HepG2 (cell line): Measurements from ENCODE around the gene UAP1. TPM values are rescaled to one million over a fixed set of nuclear protein-coding genes. Genes with fewer than 3 reads are reported as not detected.

Experiments
- ATAC-seq: fragments of 200-7000 bp; cut with Tn5 transposase; 3 replicates; pipeline ENCODE4 v1.9.1; 2020; ENCODE audit warnings: mild to moderate bottlenecking, moderate library complexity
- BruUV-seq: library from RNA; stranded (reverse); fragments of 400-500 nt; replicated peaks from 2 replicates; lab custom pipeline; 2021; lab: Mats Ljungman, UMichigan
- CTCF ChIA-PET: fragments of 300-600 bp; formaldehyde crosslinking; extraction: SDS; loops from one replicate; lab custom pipeline; 2021; ENCODE audit warnings: low total read pairs, inconsistent platforms, low intra/inter-chr PET ratio; lab: Yijun Ruan, JAX
- POLR2A ChIA-PET: fragments of 350-600 bp; sonication (Branson Sonifier 250); formaldehyde crosslinking; loops from one replicate; lab custom pipeline; 2020; ENCODE audit warnings: antibody characterized with exemption, inconsistent platforms; lab: Yijun Ruan, JAX
- DNase-seq: peaks from one replicate; pipeline ENCODE4 v3.0.0-alpha.2; 2015; ENCODE audit warnings: low spot score
- FAIRE-seq: peaks from 3 replicates; lab custom pipeline; 2011; peaks lifted over from hg19 to GRCh38; lab: Jason Lieb, UNC
- H2AFZ ChIP-seq: one replicate; pipeline ENCODE4 v1.6.1; 2011; ENCODE audit warnings: low read length, inconsistent platforms
- H3K27ac ChIP-seq: fragments of 300-600 bp; 3 replicates; pipeline ENCODE4 v1.8.0; 2011; ENCODE audit warnings: mixed run types, mild to moderate bottlenecking, mixed read lengths, low read length, inconsistent platforms; ENCODE audit not compliant: insufficient read depth; ENCODE audit errors: extremely low read length
- H3K27me3 ChIP-seq, 2 experiments: fragments of 200-600 bp in 1 of 2; 2 replicates in 1 of 2; 3 replicates in 1 of 2; pipeline versions ENCODE4 v1.6.0 to v1.8.0; 2011; ENCODE audit warnings: low read length in 2 of 2, mild to moderate bottlenecking in 2 of 2, moderate library complexity in 2 of 2, inconsistent platforms in 1 of 2; ENCODE audit not compliant: insufficient read depth in 2 of 2, control insufficient read depth in 1 of 2
- H3K36me3 ChIP-seq, 2 experiments: fragments of 200-600 bp in 1 of 2; replicated peaks in 1 of 2; 2 replicates in 1 of 2; 3 replicates in 1 of 2; pipeline versions ENCODE4 v1.5.1 to v1.8.0; 2011; ENCODE audit warnings: low read length in 2 of 2, inconsistent platforms in 1 of 2; ENCODE audit not compliant: insufficient read depth in 2 of 2, control insufficient read depth in 1 of 2
- H3K4me1 ChIP-seq: 2 replicates; pipeline ENCODE4 v1.5.1; 2012; ENCODE audit warnings: low read length, inconsistent platforms; ENCODE audit not compliant: insufficient read depth
- H3K4me2 ChIP-seq: 2 replicates; pipeline ENCODE4 v1.6.0; 2011; ENCODE audit warnings: low read depth, low read length, inconsistent platforms
- H3K4me3 ChIP-seq, 3 experiments: fragments of 200-600 bp in 1 of 3; sonication (generic), shearing (Covaris generic) in 1 of 3; replicated peaks in 1 of 3; 2 replicates each; pipeline ENCODE4 v1.5.1; 2011 to 2016; ENCODE audit warnings: low read length in 3 of 3, inconsistent platforms in 2 of 3, low read depth in 2 of 3, mild to moderate bottlenecking in 2 of 3, control low read depth in 1 of 3, mixed read lengths in 1 of 3; ENCODE audit not compliant: insufficient read depth in 1 of 3
- H3K79me2 ChIP-seq: one replicate; pipeline ENCODE4 v1.6.1; 2011; ENCODE audit warnings: low read length, inconsistent platforms; ENCODE audit not compliant: insufficient read depth
- H3K9ac ChIP-seq: 2 replicates; pipeline ENCODE4 v1.6.0; 2011; ENCODE audit warnings: mild to moderate bottlenecking, low read depth, low read length, inconsistent platforms; ENCODE audit not compliant: insufficient read depth
- H3K9me3 ChIP-seq: 2 replicates; pipeline ENCODE4 v1.5.1; 2012; ENCODE audit warnings: mild to moderate bottlenecking, low read length
- H4K20me1 ChIP-seq: 2 replicates; pipeline ENCODE4 v1.6.0; 2011; ENCODE audit warnings: inconsistent platforms, mild to moderate bottlenecking, low read length, moderate library complexity; ENCODE audit not compliant: insufficient read depth
- CC2D1A ChIP-seq: sonication (generic); formaldehyde crosslinking; IDR thresholded peaks from 2 replicates; pipeline ENCODE4 v1.8.1; 2023; ENCODE audit warnings: mild to moderate bottlenecking, missing genetic modification reagents
- CENPT ChIP-seq: sonication (generic); formaldehyde crosslinking; IDR thresholded peaks from 2 replicates; pipeline ENCODE4 v1.8.0; 2022; ENCODE audit warnings: low read depth, mild to moderate bottlenecking, moderate library complexity, missing genetic modification reagents
- KDM2A ChIP-seq: sonication (generic); formaldehyde crosslinking; IDR thresholded peaks from 2 replicates; pipeline ENCODE4 v1.4.0; 2020; ENCODE audit warnings: low read depth, missing genetic modification reagents, borderline replicate concordance
- KMT2A ChIP-seq: sonication (generic); formaldehyde crosslinking; IDR thresholded peaks from 2 replicates; pipeline ENCODE4 v1.4.0; 2020; ENCODE audit warnings: missing genetic modification reagents
- MEIS2 ChIP-seq: sonication (generic); formaldehyde crosslinking; IDR thresholded peaks from 2 replicates; pipeline ENCODE4 v1.9.0; 2021; ENCODE audit warnings: mild to moderate bottlenecking, missing genetic modification reagents
- MTA3 ChIP-seq: sonication (generic); formaldehyde crosslinking; IDR thresholded peaks from 2 replicates; pipeline ENCODE4 v1.4.0; 2020; ENCODE audit warnings: missing genetic modification reagents
- NFAT5 ChIP-seq: sonication (generic); formaldehyde crosslinking; IDR thresholded peaks from 2 replicates; pipeline ENCODE4 v1.4.0; 2020; ENCODE audit warnings: missing genetic modification reagents
- NONO ChIP-seq, 2 experiments: fragments of 450-650 bp in 1 of 2; sonication (generic) in 1 of 2; formaldehyde crosslinking in 1 of 2; IDR thresholded peaks in 1 of 2; conservative IDR thresholded peaks in 1 of 2; 2 replicates each; pipeline versions ENCODE4 v1.6.1 to v1.8.0; 2017 to 2022; ENCODE audit warnings: mild to moderate bottlenecking in 1 of 2, missing genetic modification reagents in 1 of 2, moderate library complexity in 1 of 2
- RELA ChIP-seq: sonication (generic); formaldehyde crosslinking; IDR thresholded peaks from 2 replicates; pipeline ENCODE4 v1.4.0; 2020; ENCODE audit warnings: missing genetic modification reagents
- RFX1 ChIP-seq: fragments of 450-650 bp; IDR thresholded peaks from 2 replicates; pipeline ENCODE4 v1.6.1; 2017
- SIX4 ChIP-seq: sonication (generic); formaldehyde crosslinking; IDR thresholded peaks from 2 replicates; pipeline ENCODE4 v1.4.0; 2020; ENCODE audit warnings: missing genetic modification reagents
- YEATS2 ChIP-seq: sonication (generic); formaldehyde crosslinking; IDR thresholded peaks from 2 replicates; pipeline ENCODE4 v1.4.0; 2020; ENCODE audit warnings: missing genetic modification reagents, borderline replicate concordance
- ZMAT3 ChIP-seq: sonication (generic); formaldehyde crosslinking; conservative IDR thresholded peaks from 2 replicates; pipeline ENCODE4 v1.7.0; 2021; ENCODE audit warnings: missing genetic modification reagents
- ZMYM2 ChIP-seq: sonication (generic); formaldehyde crosslinking; IDR thresholded peaks from 2 replicates; pipeline ENCODE4 v1.8.0; 2022; ENCODE audit warnings: mild to moderate bottlenecking, missing genetic modification reagents
- ZNF136 ChIP-seq: sonication (generic); formaldehyde crosslinking; IDR thresholded peaks from 2 replicates; pipeline ENCODE4 v1.8.1; 2022; ENCODE audit warnings: low read depth, mild to moderate bottlenecking, moderate library complexity, missing genetic modification reagents
- ZNF333 ChIP-seq: sonication (generic); formaldehyde crosslinking; IDR thresholded peaks from 2 replicates; pipeline ENCODE4 v1.4.0; 2020; ENCODE audit warnings: mild to moderate bottlenecking, missing genetic modification reagents, borderline replicate concordance
- ZNF605 ChIP-seq: sonication (generic); formaldehyde crosslinking; IDR thresholded peaks from 2 replicates; pipeline ENCODE4 v1.8.0; 2022; ENCODE audit warnings: mild to moderate bottlenecking, missing genetic modification reagents
- ZNF7 ChIP-seq: IDR thresholded peaks from 2 replicates; pipeline ENCODE4 v1.6.1; 2016; ENCODE audit warnings: missing biosample characterization, missing genetic modification reagents
- ZSCAN29 ChIP-seq: sonication (generic); formaldehyde crosslinking; conservative IDR thresholded peaks from 2 replicates; pipeline ENCODE4 v1.4.0; 2020; ENCODE audit warnings: mild to moderate bottlenecking, missing genetic modification reagents
- WGBS: methylation state at CpG from one replicate; pipeline ENCODE4 v1.1.6; 2017; ENCODE audit warnings: low lambda C conversion rate; 5-methylcytosine and 5-hydroxymethylcytosine counted together
- in situ Hi-C: cut with HindIII; loops from 2 replicates; pipeline ENCODE4 v1.10.0; 2017; ENCODE audit warnings: low pct_unique_long_range_greater_than_20kb; ENCODE audit not compliant: extremely low pct_ligation_motif_present
- intact Hi-C: fragments of 100-400 bp; cut with micrococcal nuclease; formaldehyde crosslinking; loops from one replicate; pipeline ENCODE4 v1.10.0; 2022; ENCODE audit not compliant: unreplicated experiment
- polyA plus RNA-seq, 8 experiments: library from polyadenylated mRNA; depleted of rRNA in 3 of 8; stranded (reverse) in 7 of 8; unstranded in 1 of 8; fragments of >200 nt; fragmentation: Illumina TruSeq in 4 of 8; extraction: Trizol in 4 of 8; gene quantifications; 2 replicates each; pipeline versions ENCODE4 v1.2.1 to v1.2.3, GENCODE V29; 2011 to 2016; ENCODE audit warnings: low read depth in 4 of 8, missing spikeins in 1 of 8, mixed read lengths in 1 of 8; ENCODE audit not compliant: insufficient read depth in 1 of 8
- total RNA-seq, 5 experiments: library from RNA; depleted of rRNA; stranded (reverse); fragments of >200 nt; fragmentation: Illumina TruSeq; extraction: Trizol; gene quantifications; 2 replicates each; pipeline ENCODE4 v1.2.3, GENCODE V29; 2016; ENCODE audit warnings: low read depth in 1 of 5
- TF ChIP-seq, protein P1 (sequence below): IDR thresholded peaks from 2 replicates; pipeline ENCODE4 v1.6.1; 2016; ENCODE audit warnings: missing genetic modification reagents, missing compliant biosample characterization

UAP1 gene
- total and polyA plus RNA-seq, 2 of the 13 experiments (the other 11 are each of a cell fraction or from before 2014, with no cell fraction given), result 48.4 to 117 TPM

GRCh38 chr1:162537216-162537615 lies 24.3 kb upstream of the UAP1 start:
- 73% methylated on average over 2 of the region's 2 CpGs for WGBS
- Histone ChIP-seq H3K4me1 (peaks cover 7% of the 10 kb centered on the region; the same call in 1 of the 2 replicates), H4K20me1 (no peaks in the 10 kb centered on the region), H3K27me3 (no peaks in the 10 kb centered on the region), H3K27ac (no peak overlapping the region), H3K9ac (no peak overlapping the region), H3K36me3 (no peaks in the 10 kb centered on the region), H3K4me3 (no peak overlapping the region), H3K9me3 (no peaks in the 10 kb centered on the region), H3K79me2 (no peaks in the 10 kb centered on the region), H3K4me2 (no peak overlapping the region), H2AFZ (no peak overlapping the region)
- DNase-seq, result no peak
- no TSS peak for BruUV-seq
- intact Hi-C loops (no loop called here), in situ Hi-C loops (no loop called here)
- TF ChIP-seq KDM2A, result no peak
- no peak for TF ChIP-seq ZNF605 (CRISPR knock-in tag)
- TF ChIP-seq CC2D1A (CRISPR knock-in tag), result no peak
- no peak for TF ChIP-seq MTA3 (CRISPR knock-in tag)
- TF ChIP-seq ZNF136 (CRISPR knock-in tag), result no peak
- no peak for TF ChIP-seq RELA (CRISPR knock-in tag)
- no peak for TF ChIP-seq NFAT5
- no peak for TF ChIP-seq RFX1
- TF ChIP-seq ZMAT3, result no peak
- no peak for TF ChIP-seq MEIS2 (CRISPR knock-in tag)
- no peak for TF ChIP-seq YEATS2 (CRISPR knock-in tag)
- no peak for TF ChIP-seq NONO (IDR thresholded peaks at IDR 0.05)
- TF ChIP-seq NONO (CRISPR knock-in tag; conservative IDR thresholded peaks at IDR 0.05), result no peak
- TF ChIP-seq ZNF333 (CRISPR knock-in tag), result no peak
- no peak for TF ChIP-seq KMT2A (CRISPR knock-in tag)
- TF ChIP-seq ZSCAN29 (CRISPR knock-in tag), result no peak
- TF ChIP-seq SIX4 (CRISPR knock-in tag), result no peak
- TF ChIP-seq CENPT, result no peak
- TF ChIP-seq ZMYM2 (CRISPR knock-in tag), result no peak
- TF ChIP-seq, protein P1, sequence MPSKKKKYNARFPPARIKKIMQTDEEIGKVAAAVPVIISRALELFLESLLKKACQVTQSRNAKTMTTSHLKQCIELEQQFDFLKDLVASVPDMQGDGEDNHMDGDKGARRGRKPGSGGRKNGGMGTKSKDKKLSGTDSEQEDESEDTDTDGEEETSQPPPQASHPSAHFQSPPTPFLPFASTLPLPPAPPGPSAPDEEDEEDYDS (CRISPR knock-in tag), result no peak
- no peak for TF ChIP-seq ZNF7 (CRISPR knock-in tag)
- ChIA-PET POLR2A (no interaction called here), CTCF (no interaction called here)
- FAIRE-seq, result no peak
- no peak for ATAC-seq
